Fibroblast of villous mesenchyme (primary cell): ENCODE results near the gene NCKAP5L. TPM values are rescaled to one million over a fixed set of nuclear protein-coding genes. Genes with fewer than 3 reads are reported as not detected.
"Not testable (repeated sequence)": the region's sequence is repeated elsewhere in the genome, so short reads cannot be mapped to it uniquely, and the experiment has no call there.

Experiments
- DNase-seq: peaks from one replicate; pipeline ENCODE4 v3.0.0-alpha.2; 2010; ENCODE audit warnings: low read depth
- H3K4me3 ChIP-seq: 2 replicates; pipeline ENCODE4 v1.5.1; 2011; ENCODE audit warnings: low read depth, mild to moderate bottlenecking, low read length
- total RNA-seq: library from RNA; depleted of rRNA; stranded (reverse); fragments of >200 nt; gene quantifications from 2 replicates; pipeline ENCODE4 v1.2.3, GENCODE V29; 2012
- TF ChIP-seq, protein P1 (sequence below): IDR thresholded peaks from 2 replicates; pipeline ENCODE4 v1.5.1; 2012; ENCODE audit warnings: low read depth, mild to moderate bottlenecking, low read length; ENCODE audit not compliant: insufficient read depth

The NCKAP5L gene
- total RNA-seq, 1 donor = 34.1 TPM

GRCh38 chr12:49864798-49865090 is 36.5 kb upstream of the NCKAP5L start:
- TF ChIP-seq, protein P1, sequence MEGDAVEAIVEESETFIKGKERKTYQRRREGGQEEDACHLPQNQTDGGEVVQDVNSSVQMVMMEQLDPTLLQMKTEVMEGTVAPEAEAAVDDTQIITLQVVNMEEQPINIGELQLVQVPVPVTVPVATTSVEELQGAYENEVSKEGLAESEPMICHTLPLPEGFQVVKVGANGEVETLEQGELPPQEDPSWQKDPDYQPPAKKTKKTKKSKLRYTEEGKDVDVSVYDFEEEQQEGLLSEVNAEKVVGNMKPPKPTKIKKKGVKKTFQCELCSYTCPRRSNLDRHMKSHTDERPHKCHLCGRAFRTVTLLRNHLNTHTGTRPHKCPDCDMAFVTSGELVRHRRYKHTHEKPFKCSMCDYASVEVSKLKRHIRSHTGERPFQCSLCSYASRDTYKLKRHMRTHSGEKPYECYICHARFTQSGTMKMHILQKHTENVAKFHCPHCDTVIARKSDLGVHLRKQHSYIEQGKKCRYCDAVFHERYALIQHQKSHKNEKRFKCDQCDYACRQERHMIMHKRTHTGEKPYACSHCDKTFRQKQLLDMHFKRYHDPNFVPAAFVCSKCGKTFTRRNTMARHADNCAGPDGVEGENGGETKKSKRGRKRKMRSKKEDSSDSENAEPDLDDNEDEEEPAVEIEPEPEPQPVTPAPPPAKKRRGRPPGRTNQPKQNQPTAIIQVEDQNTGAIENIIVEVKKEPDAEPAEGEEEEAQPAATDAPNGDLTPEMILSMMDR = no peak

DNA sequence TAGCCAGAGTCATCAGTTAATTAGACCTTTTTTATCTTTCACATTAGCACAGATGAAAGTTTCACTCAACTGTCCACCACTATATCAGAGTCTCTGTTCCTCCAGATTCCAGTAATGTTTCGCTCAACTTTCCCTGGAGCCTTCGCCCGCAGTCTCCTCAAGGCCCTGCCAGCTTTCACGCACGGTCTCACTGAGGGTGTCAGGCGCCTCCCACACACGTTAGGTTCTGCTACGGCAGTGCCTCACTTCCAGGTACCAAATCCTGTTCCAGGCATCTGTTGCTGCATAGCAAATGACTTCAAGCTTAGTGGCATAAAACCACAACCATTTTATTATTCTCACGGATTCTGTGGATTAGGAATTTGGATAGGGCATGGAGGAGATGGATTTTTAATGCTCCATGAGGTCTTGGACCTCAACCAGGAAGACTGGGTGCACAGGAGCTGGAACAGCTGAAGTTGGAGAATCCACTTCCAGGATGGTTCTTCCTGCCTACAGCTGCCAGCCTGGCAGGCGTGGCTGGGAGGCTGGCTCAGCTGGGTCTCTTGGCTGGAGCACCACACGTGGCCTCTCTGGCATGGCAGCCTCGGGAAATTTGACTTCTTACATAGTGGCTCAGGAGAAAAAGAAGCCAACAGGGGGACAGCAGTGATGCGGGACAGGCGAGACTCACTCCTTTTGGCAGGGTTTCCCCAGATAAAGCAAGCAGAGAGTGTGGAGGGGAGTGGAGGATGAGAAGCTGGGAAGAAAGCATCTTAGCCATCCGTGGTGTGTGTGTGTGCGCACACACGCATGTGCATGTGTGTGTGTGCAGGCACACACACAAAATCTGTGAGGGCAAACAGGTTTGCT is 36.0 kb upstream of the NCKAP5L start:
- TF ChIP-seq, protein P1 = no peak
- DNase-seq = no peak
- no peak overlapping the region for H3K4me3 ChIP-seq

More at GRCh38 chr12:49864798-49865090, 36.5 kb upstream of the NCKAP5L start:
- DNase-seq = no peak
- no peak overlapping the region for H3K4me3 ChIP-seq

DNA sequence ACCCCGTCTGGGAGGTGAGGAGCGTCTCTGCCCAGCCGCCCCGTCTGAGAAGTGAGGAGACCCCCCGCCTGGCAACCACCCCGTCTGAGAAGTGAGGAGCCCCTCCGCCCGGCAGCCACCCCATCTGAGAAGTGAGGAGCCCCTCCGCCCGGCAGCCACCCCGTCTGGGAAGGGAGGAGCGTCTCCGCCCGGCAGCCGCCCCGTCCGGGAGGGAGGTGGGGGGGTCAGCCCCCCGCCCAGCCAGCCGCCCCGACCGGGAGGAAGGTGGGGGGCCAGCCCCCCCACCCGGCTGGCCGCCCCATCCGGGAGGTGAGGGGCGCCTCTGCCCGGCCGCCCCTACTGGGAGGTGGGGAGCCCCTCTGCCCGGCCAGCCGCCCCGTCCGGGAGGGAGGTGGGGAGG is 32.7 kb upstream of the NCKAP5L start:
- H3K4me3 ChIP-seq, DNase-seq: not testable (repeated sequence)

GRCh38 chr12:49855890-49856289 is 27.7 kb upstream of the NCKAP5L start:
- DNase-seq, H3K4me3 ChIP-seq: not testable (repeated sequence)

- no peak for DNase-seq
- no peak overlapping the region for H3K4me3 ChIP-seq
- TF ChIP-seq, protein P1 = no peak
Observed at GRCh38 chr12:49854976-49855375, 26.8 kb upstream of the NCKAP5L start.

GRCh38 chr12:49853671-49854070 is 25.5 kb upstream of the NCKAP5L start:
- DNase-seq = no peak
- TF ChIP-seq, protein P1 = no peak

DNA sequence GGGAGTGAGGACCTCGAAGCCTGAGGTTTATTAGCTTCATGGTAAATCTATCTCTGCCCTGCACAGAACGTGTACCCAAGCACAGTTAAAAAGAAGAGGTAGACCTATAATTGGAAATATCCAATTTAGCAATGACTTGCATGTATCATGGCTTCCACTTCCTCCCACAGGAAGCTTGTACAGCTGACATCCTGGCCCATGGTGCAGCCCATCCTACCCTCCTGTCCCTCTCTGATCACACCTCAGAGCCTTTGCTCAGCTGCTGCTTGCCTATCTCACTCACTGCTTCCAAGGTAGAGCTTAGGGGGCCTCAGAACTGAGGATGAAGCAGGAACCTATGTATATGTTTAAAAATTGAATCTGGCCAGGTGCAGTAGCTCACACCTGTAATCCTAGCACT is 18.9 kb upstream of the NCKAP5L start:
- DNase-seq = no peak
- H3K4me3 ChIP-seq = no peak overlapping the region
- TF ChIP-seq, protein P1 = no peak

More at GRCh38 chr12:49853671-49854070, 25.5 kb upstream of the NCKAP5L start:
- no peak overlapping the region for H3K4me3 ChIP-seq

GRCh38 chr12:49846032-49846431 is 17.8 kb upstream of the NCKAP5L start:
- no peak for DNase-seq
- TF ChIP-seq, protein P1 = no peak
- no peak overlapping the region for H3K4me3 ChIP-seq
